GM18867 (cell line): ENCODE measurements around the gene C3orf70.
"Not testable (repeated sequence)": the region's sequence is repeated elsewhere in the genome, so short reads cannot be mapped to it uniquely, and the experiment has no call there.

Source experiments
- ATAC-seq: cut with Tn5 transposase; IDR thresholded peaks from one replicate; pipeline ENCODE4 v1.9.1; 2021; ENCODE audit warnings: mild to moderate bottlenecking, moderate library complexity; ENCODE audit not compliant: unreplicated experiment

C3orf70 gene

DNA sequence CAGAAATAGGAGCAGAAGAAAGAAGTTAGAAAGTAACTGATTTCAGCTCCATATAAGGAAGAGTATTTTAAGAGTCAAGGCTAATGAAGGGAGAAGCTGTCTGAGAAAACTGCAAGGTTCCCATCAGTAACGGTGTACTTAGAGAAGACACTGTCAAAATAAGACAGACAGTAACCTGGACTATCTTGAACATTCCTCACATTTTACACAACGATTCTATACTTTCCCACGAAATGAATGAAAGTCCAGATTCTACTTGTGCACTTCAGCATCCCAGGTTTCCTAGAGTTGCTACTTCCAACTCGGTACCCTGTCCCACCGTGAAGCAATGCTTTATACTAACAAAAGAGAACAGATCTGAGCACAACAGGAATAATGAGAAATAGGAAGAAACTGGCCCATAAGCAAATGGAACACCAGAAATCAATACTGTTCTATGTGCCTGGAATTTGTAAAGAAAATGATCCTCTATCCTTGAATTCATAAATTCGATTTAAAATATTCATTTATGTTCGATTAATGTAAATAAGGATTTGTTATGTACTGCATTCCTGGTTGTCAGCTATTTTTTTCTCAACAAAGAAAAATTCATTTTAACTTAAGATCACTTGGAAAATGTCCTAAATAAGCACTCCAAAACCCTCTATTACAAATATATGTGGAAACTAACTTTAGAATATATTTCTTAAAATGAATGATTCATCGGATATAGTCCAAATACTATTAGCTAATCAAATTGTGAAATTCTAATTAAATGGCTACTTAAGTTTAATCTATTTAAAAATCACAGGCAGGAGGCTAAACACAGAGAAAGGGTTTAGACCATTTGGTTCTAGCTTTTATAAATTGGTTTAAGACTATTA lies 1.5 kb downstream of the C3orf70 start:
- ATAC-seq = no peak

DNA sequence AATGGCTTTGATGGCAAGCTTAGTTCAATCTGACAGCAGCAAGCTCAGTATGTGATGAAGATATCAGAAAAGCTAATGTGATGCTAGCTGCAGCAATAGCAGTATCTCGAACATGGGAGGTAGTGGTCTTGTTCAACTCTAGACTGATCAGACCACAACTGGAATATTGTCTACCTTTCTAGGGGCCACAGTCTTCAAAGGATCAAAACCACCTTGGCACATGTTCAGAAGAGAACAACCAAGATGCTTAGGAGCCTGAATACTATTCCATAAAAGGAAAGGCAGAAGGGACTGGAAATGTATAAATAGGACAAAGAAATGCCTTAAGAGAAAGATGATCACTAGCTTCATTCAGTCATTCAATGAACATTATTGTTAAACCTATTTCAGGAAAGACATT lies 2.3 kb downstream of the C3orf70 start:
- ATAC-seq = no peak

DNA sequence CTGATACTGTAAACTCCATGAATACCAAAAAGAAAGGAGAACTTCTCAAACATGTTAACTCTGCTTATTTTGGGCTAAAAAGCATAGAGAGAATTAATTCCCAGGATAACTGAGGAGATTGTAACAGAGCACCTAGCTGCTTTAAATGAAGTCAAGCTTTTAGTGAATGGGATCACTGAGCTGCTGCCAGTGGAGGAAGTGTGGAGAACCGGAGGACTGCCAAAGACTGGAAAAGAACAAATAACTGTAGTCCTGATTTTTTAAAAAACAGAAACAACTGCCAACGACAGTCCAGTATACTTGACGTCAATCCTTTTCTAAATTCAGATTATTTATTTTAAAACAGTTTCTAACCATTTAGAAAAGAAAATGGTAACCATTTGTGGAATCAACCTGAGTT lies 3.3 kb downstream of the C3orf70 start:
- ATAC-seq = no peak

DNA sequence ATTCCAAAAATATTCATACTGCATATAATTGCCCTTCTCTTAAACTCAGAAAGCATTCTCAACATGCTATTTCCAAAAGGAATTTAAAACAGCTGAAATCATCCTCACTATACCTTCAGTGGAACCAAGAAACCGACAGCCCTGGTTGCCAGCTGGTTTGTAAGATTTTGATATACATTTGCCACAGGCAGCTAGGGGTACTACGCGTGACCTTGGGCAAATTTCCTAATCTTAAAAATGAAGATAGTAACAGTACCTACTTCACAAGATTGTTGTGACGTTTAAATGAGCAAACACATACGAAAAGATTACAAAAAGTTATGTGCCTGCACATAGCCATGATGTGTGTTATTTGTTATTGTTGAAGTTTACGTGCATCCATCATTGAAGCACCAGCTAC lies 7.3 kb downstream of the C3orf70 start:
- no peak for ATAC-seq

DNA sequence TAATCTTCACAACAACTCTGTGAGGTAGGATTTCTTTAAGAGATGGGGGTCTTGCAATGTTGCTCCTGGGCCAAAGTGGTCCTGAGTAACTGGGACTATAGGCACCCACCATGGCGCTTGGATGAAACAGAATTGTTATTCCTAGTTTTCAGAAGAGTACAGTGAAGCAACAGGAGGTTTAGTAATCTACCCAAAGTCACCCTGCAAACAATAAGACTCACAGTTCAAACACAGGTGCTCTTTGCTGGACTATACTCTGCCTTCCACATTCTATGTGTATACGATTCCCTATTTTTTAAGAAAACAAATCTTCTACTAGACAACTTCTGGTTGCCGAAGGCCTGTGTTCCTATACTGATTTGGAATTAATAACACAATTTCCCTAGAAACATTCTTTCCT lies 8.1 kb downstream of the C3orf70 start:
- ATAC-seq = no peak

DNA sequence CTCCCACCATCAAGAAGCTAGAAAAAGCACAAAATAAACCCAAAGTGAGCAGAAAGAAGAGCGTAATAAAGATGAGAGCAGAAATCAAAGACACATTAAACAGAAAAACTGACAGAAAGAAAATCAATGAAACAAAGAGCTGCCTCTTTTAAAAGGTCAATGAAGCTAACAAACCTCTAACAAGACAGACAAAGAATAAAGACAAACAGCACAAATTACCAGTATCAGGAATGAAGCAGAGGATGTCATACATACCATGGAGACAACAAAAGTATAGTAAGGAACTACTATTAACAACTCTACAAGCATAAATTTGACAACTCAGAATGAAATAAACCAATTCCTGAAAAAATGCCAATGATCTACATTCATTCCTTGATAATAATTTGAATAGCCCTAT lies 15.0 kb downstream of the C3orf70 start:
- no peak for ATAC-seq

DNA sequence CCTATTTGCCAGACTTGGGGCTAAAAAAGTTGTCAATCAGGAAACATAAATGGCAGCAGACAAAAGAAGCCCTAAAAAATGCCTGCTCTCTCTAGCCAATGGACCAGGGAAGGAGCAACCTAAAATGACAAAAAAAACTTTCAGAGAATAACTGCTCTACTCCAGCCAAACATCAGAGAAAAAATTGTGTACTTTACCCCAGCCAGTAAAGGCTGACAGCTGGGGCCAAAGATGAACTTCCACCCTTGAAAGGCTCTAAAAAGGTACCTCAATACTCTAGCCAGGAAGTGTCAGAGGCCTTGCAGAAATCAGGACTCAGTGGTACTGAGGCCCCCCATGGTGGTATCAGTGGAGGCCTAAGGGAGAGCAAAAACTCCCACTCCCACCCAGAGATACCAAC lies 18.4 kb downstream of the C3orf70 start:
- ATAC-seq = no peak

DNA sequence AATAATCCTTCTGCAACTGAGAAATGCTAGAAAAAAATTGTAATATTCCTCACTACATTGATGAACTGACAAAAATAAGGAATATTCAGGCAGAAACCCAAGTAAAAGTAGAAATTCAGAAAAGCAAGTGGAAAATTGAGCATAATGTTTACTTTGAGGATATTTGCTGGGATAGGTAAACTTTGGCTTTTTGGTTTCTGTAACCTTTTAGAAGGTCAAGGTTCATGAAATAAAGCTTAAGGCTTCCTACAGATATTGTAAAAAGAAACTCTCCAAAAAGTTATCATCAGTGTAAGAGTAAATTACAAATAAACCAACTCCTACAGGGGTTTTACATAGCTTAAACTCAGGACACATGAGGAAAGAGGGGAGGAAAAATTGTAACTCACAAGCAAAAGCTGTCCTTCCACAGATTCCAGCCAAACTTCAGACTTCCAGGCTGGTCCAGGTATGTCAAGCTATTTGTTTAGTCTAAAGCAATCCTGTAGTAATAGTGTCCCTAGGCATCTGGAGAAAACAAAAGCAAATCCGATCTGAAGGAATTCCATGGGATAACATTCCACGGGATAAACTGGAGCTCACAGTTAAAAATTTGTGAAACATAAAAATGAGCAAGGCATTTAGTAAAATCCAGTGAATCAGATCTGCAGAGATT lies 21.1 kb downstream of the C3orf70 start:
- ATAC-seq = no peak

DNA sequence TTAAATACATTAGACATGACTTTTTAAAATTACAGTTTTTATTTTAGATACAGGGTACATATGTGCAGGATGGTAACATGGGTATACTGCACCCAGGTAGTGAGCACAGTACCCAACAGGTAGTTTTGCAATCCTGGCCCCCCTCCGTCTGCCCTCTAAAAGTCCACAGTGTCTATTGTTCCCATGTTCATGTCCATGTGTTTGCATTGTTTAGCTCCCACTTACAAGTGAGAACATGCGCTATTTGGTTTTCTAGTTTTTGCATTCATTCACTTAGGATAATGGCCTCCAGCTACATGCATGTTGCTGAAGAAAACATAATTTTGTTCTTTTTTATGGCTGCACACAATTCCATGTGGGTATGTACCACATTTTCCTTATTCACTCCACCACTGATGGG lies 23.8 kb downstream of the C3orf70 start:
- ATAC-seq = no peak

DNA sequence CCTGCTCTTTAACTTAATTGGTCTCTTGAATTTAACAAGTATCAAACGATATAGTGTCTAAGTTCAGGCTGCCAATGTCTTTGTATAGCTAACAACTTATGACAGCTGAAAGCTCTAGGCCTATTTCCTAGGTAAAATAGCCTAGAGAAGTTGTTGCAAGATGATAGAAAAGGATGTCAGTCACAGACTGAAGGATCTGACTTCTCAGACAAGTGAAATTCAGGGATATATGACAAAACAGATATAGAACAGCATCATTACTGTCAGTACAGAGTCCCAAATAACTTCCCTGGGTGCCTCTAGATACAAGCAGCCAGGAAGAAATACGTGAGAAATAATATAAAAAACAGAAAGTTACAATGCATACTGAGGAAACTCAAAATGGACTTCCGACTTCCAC lies 26.7 kb downstream of the C3orf70 start:
- no peak for ATAC-seq

DNA sequence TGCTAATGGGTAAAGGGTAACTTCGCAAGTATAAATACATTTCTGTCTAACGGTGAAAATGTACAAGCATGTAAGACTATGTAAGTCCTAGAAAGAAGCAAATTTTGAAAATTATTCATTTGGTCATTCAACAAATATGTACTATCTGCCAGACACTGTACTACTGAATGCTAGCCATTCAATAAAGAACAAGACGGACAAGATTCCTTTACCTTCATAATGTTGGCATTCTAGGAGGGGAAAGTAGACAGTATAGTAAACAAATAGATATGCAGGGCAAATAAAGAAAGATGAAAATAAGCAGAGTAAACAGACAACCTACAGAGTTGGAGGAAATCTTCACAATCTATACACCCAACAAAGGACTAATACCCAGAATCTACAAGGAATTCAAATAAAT lies 32.7 kb downstream of the C3orf70 start:
- ATAC-seq = no peak

DNA sequence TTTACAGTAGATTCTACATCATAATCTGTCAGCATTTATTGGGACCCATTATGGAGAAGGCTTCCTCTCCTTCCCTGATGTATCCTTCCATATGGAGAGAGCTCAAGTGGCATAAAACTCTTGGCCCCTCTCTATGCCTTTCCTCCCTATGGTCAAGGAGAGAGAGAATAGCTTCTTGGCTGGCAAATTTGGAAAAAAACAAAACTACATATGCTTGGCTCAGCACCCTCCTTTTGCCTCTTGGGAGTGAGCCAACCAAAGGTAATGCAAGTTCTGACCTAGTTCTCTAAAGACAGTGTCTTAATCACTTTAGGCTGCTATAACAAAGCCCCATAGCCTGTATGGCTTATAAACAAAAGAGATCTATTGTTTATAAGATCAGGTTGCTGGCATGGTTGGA lies 37.5 kb downstream of the C3orf70 start:
- no peak for ATAC-seq

DNA sequence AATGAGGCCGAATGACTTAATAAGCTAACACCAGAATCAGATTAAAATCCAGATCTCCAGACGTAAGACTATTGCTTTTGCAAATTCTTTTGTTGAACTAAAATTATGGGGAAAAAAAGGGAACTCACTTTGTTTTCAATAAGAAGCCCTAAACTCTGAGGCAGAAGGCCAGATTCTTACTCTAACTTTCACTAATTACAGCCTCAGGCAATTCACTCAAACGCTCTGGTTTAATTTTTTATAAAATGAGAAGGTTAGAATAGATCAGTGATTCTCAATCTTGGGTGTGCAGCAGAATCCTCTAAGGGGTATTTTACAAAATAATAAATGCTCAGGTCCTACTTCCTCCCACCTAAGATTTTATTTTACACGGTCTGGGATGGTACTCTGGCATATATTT lies 38.1 kb downstream of the C3orf70 start:
- ATAC-seq = no peak

DNA sequence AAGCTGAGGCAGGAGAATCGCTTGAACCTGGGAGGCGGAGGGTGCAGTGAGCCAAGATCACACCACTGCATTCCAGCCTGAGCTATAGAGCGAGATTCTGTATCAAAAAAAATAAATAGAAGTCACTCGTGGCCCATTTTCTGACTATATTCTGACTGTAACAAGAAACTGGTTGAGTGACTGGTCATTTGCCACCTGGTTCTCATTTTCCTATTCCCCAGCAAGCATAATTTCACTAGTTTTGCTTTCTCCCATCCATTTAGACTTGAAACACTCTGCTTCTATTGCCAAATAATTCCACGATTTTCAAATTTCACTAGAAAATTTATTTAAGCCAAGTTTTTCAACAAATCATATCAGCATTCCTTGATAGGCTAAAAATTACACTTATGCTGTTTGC lies 40.7 kb downstream of the C3orf70 start:
- ATAC-seq = no peak

DNA sequence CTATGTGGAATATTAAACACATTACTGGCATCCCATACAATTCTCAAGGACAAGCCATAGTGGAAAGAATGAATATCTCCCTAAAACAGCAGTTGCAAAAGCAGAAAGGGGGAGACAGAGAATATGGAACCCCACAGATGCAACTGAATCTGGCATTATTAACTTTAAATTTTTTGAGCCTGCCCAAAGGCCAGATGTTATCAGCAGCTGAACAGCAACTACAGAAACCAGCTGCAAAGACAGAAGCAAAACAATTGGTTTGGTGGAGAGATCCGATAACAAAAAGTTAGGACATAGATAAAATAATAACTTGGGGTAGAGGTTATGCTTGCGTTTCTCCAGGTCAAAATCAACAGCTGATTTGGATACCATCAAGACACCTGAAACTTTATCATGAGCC lies 43.8 kb downstream of the C3orf70 start:
- not testable (repeated sequence) for ATAC-seq

DNA sequence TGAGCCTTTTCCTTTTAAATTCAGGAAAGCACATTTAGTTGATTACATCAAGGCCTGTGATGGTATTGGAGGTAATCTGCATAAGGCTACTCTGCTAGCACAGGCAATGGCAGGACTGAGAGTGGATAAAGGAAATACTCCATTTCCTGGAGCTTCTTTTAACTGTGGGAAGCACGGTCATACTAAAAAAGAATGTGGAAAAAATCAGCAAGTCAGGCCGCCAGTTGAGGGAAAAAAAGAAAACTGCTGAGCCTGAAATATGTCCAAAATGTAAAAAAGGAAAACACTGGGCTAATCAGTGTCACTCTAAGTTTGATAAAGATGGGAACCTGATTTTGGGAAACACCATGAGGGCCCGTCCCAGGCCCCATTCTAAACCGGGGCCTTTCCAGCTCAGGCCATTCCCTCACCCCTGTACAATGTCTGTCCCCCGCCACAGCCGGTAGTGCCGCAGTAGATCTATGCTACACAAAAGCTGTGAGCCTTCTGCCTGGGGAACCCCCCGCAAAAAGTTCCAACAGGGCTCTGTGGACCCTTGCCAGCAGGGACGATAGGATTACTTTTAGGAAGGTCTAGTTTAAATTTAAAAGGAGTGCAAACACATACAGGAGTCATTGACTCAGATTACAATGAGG lies 46.5 kb downstream of the C3orf70 start:
- not testable (repeated sequence) for ATAC-seq

DNA sequence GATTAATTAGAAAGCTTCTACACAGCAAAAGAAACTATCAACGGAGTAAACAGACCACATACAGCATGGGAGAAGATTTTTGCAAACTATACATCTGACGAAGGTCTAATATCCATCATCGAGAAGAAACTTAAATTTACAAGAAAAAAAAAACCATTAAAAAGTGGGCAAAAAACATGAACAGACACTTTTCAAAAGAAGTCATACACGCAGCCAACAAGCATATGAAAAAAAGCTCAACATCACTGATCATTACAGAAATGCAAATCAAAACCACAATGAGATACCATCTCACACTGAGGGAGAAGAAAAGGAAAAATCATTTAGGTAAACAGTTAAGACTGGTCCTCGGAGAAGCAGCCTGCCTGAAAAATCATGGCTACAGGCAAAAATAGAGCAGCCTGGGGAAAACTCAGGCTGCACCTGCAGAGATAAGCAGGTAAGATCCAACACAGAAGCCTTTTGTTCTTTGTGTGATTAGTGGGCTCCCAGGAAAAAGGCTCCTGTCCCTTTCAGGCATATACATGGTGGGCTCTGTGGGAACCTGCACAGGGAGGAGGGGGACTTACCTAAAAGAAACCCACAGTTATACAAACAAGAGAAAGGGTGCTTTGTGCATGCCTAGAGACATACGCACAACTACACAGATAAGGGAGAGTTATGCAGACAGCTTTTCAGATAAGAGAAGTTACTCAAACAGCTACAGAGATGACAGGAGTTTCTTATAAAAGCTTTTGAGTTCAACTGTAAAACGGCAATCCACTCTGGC lies 49.3 kb downstream of the C3orf70 start:
- ATAC-seq = no peak

DNA sequence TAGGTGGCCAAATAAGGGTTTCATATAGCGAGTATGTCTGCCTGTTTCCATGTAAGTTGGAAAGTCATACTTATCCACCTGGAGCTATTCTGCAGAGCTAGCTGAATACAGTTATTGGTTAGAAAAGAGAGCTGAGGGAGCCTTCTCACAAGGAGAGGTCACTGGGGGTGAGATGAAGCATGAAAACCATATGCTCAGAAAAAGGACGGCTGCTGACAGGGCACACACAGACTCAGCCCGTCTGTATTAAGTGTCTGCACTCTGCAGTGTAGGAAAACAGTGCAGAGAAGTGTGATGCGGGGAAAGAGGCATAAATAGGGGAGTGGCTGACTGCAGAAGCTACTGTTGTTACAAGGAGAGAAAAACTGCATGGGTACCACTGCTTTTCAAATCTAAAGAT lies 58.2 kb downstream of the C3orf70 start:
- ATAC-seq = no peak

DNA sequence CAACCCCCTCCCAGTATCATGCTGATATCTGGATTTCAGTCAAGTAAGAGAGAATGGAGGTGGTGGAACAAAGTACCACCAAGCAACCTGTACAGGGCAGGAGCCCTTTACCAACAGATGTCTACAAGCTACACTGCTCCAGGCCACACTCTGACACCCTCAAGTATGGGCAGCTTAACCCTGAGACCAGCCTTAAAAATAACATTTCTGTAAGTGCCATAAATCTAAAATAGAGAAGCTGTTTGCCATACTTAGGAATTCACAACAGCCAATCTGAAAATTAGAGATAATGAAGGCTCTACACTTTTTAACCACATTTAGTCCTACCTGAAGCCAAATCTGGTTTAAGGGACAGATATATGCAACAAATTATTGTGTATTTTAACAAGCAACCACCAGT lies 59.7 kb downstream of the C3orf70 start:
- no peak for ATAC-seq

DNA sequence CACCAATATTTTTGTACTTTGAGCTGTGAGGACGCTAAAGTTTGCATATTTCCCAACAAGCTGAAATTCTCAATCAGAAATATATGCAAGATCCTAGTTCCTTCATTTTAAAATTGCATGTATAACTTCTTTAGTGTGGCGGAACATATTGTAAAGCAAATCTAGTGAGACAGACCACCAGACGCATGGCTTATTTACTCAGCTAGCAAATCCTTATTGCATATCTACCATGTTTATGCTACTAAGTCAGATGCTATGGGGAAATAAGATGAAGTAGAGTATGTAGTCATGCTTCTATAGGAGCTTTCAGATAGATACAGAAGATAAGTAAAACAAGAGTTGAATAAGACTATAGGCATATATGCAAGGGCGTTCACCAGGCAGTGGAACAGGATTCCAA lies 62.0 kb downstream of the C3orf70 start:
- ATAC-seq = no peak

DNA sequence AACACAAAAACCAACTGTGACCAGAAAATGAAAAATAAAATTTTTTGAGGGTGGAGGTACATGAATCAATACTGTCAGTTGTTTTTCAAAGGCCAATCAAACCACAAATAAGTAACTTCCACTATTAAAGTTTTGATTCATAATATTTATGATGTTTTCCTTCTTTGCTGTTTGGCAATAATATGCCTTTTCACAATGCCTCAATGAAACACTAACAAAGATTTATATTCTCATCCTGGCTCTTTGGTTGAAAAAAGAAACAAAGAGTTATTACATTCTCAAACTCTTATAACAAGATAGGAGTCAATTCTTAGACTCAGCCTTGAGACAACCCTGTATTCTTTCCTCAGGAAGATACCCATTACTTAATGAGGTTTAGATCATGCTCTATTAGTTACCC lies 63.1 kb downstream of the C3orf70 start:
- ATAC-seq = no peak
